B cell (primary cell): ENCODE measurements around the gene ST8SIA5. TPM values are rescaled to one million over a fixed set of nuclear protein-coding genes. Genes with fewer than 3 reads are reported as not detected.

Experiments used
- ATAC-seq: fragments of 200-7000 bp; cut with Tn5 transposase; one replicate; pipeline ENCODE4 v1.10.0; 2021; ENCODE audit warnings: low read depth, mild to moderate bottlenecking, moderate number of reproducible peaks, moderate library complexity
- CTCF ChIA-PET: fragments of 350-600 bp; sonication (Branson Sonifier 250); formaldehyde crosslinking; loops from one replicate; lab custom pipeline; 2021; ENCODE audit warnings: antibody characterized with exemption, inconsistent platforms; lab: Charles Lee
- POLR2A ChIA-PET: fragments of 350-600 bp; sonication (Branson Sonifier 250); formaldehyde crosslinking; loops from one replicate; lab custom pipeline; 2021; ENCODE audit warnings: antibody characterized with exemption; lab: Charles Lee
- DNase-seq: peaks from one replicate; pipeline ENCODE4 v3.0.0; 2013
- H2AFZ ChIP-seq: 2 replicates; pipeline ENCODE4 v1.6.1; 2012; ENCODE audit warnings: mild to moderate bottlenecking, low read depth, low read length; ENCODE audit not compliant: insufficient read depth, poor library complexity, severe bottlenecking
- H3K27ac ChIP-seq, 2 donors: 1 replicate in 1 of 2; 2 replicates in 1 of 2; pipeline ENCODE4 v1.5.1; 2012 to 2013; ENCODE audit warnings: low read length in 2 of 2, mild to moderate bottlenecking in 2 of 2, moderate library complexity in 1 of 2
- H3K27me3 ChIP-seq, 4 experiments: fragments of 200-600 bp in 1 of 4; sonication (generic) in 1 of 4; replicated peaks in 1 of 4; 1 replicate in 2 of 4; 2 replicates in 2 of 4; pipeline versions ENCODE4 v1.6.1 to v1.7.0; 2013 to 2016; ENCODE audit warnings: low read length in 3 of 4, mild to moderate bottlenecking in 2 of 4, mixed read lengths in 1 of 4, moderate library complexity in 1 of 4; ENCODE audit not compliant: insufficient read depth in 4 of 4, control insufficient read depth in 3 of 4; ENCODE audit errors: control extremely low read depth in 1 of 4
- H3K36me3 ChIP-seq, 2 experiments: replicated peaks in 1 of 2; 1 replicate in 1 of 2; 2 replicates in 1 of 2; pipeline versions ENCODE4 v1.6.1 to v1.7.1; 2013; ENCODE audit warnings: low read length in 1 of 2; ENCODE audit not compliant: insufficient read depth in 2 of 2, control insufficient read depth in 1 of 2; ENCODE audit errors: control extremely low read depth in 1 of 2, extremely low read depth in 1 of 2
- H3K4me1 ChIP-seq, 2 donors: fragments of 200-600 bp in 1 of 2; sonication (generic) in 1 of 2; 1 replicate in 1 of 2; 2 replicates in 1 of 2; pipeline versions ENCODE4 v1.5.1 to v1.6.1; 2013 to 2017; ENCODE audit warnings: low read length in 2 of 2; ENCODE audit not compliant: control insufficient read depth in 2 of 2, insufficient read depth in 2 of 2
- H3K4me2 ChIP-seq: replicated peaks from 2 replicates; pipeline ENCODE3; 2012; ENCODE audit warnings: mild to moderate bottlenecking, low read depth, low read length; ENCODE audit not compliant: poor library complexity, severe bottlenecking
- H3K4me3 ChIP-seq, 5 experiments: fragments of 200-600 bp in 1 of 5; sonication (generic) in 1 of 5; 1 replicate in 3 of 5; 2 replicates in 2 of 5; pipeline versions ENCODE4 v1.5.1 to v1.7.0; 2011 to 2016; ENCODE audit warnings: low read length in 4 of 5, mild to moderate bottlenecking in 4 of 5, low read depth in 2 of 5, control low read depth in 1 of 5, moderate library complexity in 1 of 5; ENCODE audit not compliant: insufficient read depth in 1 of 5; ENCODE audit errors: control extremely low read depth in 1 of 5, extremely low read depth in 1 of 5
- H3K79me2 ChIP-seq: fragments of 200-600 bp; sonication (generic); one replicate; pipeline ENCODE4 v1.6.0; 2016; ENCODE audit warnings: low read length; ENCODE audit not compliant: control insufficient read depth, insufficient read depth
- H3K9ac ChIP-seq: fragments of 200-600 bp; sonication (generic); 2 replicates; pipeline ENCODE4 v1.6.1; 2017; ENCODE audit warnings: mild to moderate bottlenecking, low read length, moderate library complexity
- H3K9me3 ChIP-seq, 3 donors: one replicate each; pipeline versions ENCODE4 v1.6.1 to v1.7.1; 2013; ENCODE audit warnings: low read length in 2 of 3; ENCODE audit not compliant: control insufficient read depth in 2 of 3, insufficient read depth in 1 of 3; ENCODE audit errors: control extremely low read depth in 1 of 3
- H4K20me1 ChIP-seq: 2 replicates; pipeline ENCODE4 v1.6.0; 2012; ENCODE audit warnings: mild to moderate bottlenecking, low read length; ENCODE audit not compliant: insufficient read depth, control insufficient read depth, poor library complexity, severe bottlenecking
- H3K27ac Mint-ChIP-seq: one replicate; pipeline ENCODE4 v1.8.0; 2021; ENCODE audit warnings: mixed read lengths
- H3K27me3 Mint-ChIP-seq: one replicate; pipeline ENCODE4 v1.8.0; 2021; ENCODE audit warnings: mixed read lengths
- H3K4me1 Mint-ChIP-seq: one replicate; pipeline ENCODE4 v1.8.0; 2021; ENCODE audit warnings: mixed read lengths
- H3K4me3 Mint-ChIP-seq: one replicate; pipeline ENCODE4 v1.8.0; 2021; ENCODE audit warnings: mixed read lengths
- H3K9me3 Mint-ChIP-seq: one replicate; pipeline ENCODE4 v1.8.0; 2022; ENCODE audit warnings: mixed read lengths; ENCODE audit not compliant: insufficient read depth
- CTCF ChIP-seq: fragments of 200-600 bp; IDR thresholded peaks from one replicate; pipeline ENCODE4 v1.8.0; 2022; ENCODE audit warnings: antibody characterized with exemption, mild to moderate bottlenecking
- EZH2 ChIP-seq: IDR thresholded peaks from 2 replicates; pipeline ENCODE4 v1.6.1; 2012; ENCODE audit warnings: borderline replicate concordance, low read depth, mild to moderate bottlenecking, moderate library complexity, low read length; ENCODE audit not compliant: insufficient read depth, poor library complexity, severe bottlenecking
- WGBS: methylation state at CpG from one replicate; pipeline ENCODE4 v1.1.5; 2013; ENCODE audit warnings: missing lambda C conversion rate; ENCODE audit not compliant: insufficient coverage; 5-methylcytosine and 5-hydroxymethylcytosine counted together
- intact Hi-C: fragments of 100-400 bp; cut with micrococcal nuclease; formaldehyde crosslinking; loops from one replicate; pipeline ENCODE4 v1.10.0; 2022
- polyA plus RNA-seq: library from polyadenylated mRNA; depleted of rRNA; stranded (reverse); fragments of >200 nt; gene quantifications from 2 replicates; pipeline ENCODE4 v1.2.3, GENCODE V29; 2012
- total RNA-seq, 2 donors: library from RNA; stranded (reverse); fragments of 120-200 nt in 1 of 2; gene quantifications; 1 replicate in 1 of 2; 2 replicates in 1 of 2; pipeline versions ENCODE4 v1.2.3 to v1.2.4, GENCODE V29; 2013 to 2022

Gene ST8SIA5
- total and polyA plus RNA-seq, 2 donors (not counting 1 experiment from before 2014, with no cell fraction given), result not detected

DNA sequence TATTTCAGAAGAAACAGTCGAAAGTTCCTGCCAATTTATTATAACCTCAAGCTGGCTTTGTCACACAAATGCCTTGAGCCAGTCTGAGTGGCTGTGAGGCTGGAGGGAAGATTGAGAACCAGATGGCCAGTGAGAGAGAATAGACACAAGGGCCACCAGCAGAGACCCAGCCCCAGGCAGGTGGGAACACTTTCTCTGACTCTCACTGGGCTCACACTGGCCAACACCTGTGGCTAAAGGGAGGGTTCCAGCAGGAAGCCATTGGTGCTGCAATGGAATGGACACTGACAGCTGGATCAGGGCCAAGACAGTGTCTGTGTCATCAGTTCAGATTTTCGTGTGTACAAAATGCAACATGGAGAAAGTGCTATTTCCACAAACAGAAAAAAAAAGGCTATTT, 129.7 kb downstream of the ST8SIA5 start:
- no peak for TF ChIP-seq EZH2
- no peak for TF ChIP-seq CTCF
- H4K20me1 ChIP-seq, result no peaks in the 10 kb centered on the region
- no peak overlapping the region for H3K27ac ChIP-seq
- no peaks in the 10 kb centered on the region for H3K36me3 ChIP-seq
- peaks cover 0 to 8% (median 0%) of the 10 kb centered on the region in 3 donors for H3K9me3 ChIP-seq
- no peak overlapping the region for H3K9ac ChIP-seq
- Mint-ChIP-seq H3K4me1 (peaks cover 3% of the 10 kb centered on the region), H3K27me3 (peaks cover 24% of the 10 kb centered on the region), H3K27ac (no peak overlapping the region), H3K9me3 (no peaks in the 10 kb centered on the region), H3K4me3 (no peak overlapping the region)
- H2AFZ ChIP-seq, result no peak overlapping the region
- H3K79me2 ChIP-seq, result no peaks in the 10 kb centered on the region
- no peak overlapping the region for H3K4me2 ChIP-seq
- DNase-seq, result no peak
- ChIA-PET CTCF (no interaction called here), POLR2A (no interaction called here)
- WGBS, result no CpG with 5 or more reads among the region's 2 CpGs
- no peaks in the 10 kb centered on the region for H3K4me1 ChIP-seq
- H3K4me3 ChIP-seq, result no peak overlapping the region
- H3K27me3 ChIP-seq, result no peaks in the 10 kb centered on the region
- ATAC-seq, result no peak
- intact Hi-C loops, result no loop called here

DNA sequence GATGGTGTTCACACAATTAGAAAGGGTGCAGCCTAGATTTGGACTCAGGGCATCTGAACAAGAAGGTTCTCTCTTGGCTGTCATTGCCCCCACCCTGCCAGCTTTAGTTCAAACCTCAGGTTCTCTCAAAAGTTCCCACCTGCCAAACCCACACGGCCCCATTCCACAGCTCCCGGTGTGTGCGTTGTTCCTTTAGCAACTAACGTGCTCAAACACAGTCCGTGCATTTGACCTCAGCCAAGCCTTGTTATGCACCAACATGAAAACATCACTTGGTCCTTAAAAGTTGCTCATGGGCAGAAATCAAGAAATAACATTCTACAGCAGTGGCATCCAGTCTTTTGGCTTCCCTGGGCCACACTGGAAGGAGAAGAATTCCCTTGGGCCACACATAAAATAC, 131.8 kb downstream of the ST8SIA5 start:
- no peaks in the 10 kb centered on the region for H3K9me3 ChIP-seq
- no peaks in the 10 kb centered on the region for H3K36me3 ChIP-seq
- TF ChIP-seq EZH2 (no peak), CTCF (no peak)
- no peak overlapping the region for H2AFZ ChIP-seq
- no peak overlapping the region for H3K4me3 Mint-ChIP-seq
- H3K27ac Mint-ChIP-seq, result no peak overlapping the region
- H3K4me3 ChIP-seq, result no peak overlapping the region
- WGBS, result 97% methylated on average over 5 of the region's 5 CpGs
- H3K4me1 ChIP-seq, result no peaks in the 10 kb centered on the region
- peaks cover 3% of the 10 kb centered on the region for H3K4me1 Mint-ChIP-seq
- H3K9me3 Mint-ChIP-seq, result no peaks in the 10 kb centered on the region
- peaks cover 19% of the 10 kb centered on the region for H3K27me3 Mint-ChIP-seq
- no peaks in the 10 kb centered on the region for H3K79me2 ChIP-seq
- DNase-seq (no peak), ATAC-seq (no peak)
- no peak overlapping the region for H3K9ac ChIP-seq
- H3K27me3 ChIP-seq, result peaks cover 0 to 1% (median 0%) of the 10 kb centered on the region in 4 experiments
- H3K27ac ChIP-seq, result no peak overlapping the region
- ChIA-PET POLR2A (no interaction called here), CTCF (no interaction called here)
- intact Hi-C loops, result no loop called here
- H4K20me1 ChIP-seq, result no peaks in the 10 kb centered on the region
- no peak overlapping the region for H3K4me2 ChIP-seq
